Lower leg skin (tissue), 3 donors: Measurements from ENCODE around the gene FLNC.

Experiments
- CTCF ChIP-seq, 3 donors: fragments of 450-650 bp; IDR thresholded peaks; one replicate each; pipeline ENCODE4 v1.5.1; 2016; ENCODE audit warnings: antibody characterized with exemption in 3 of 3, mild to moderate bottlenecking in 3 of 3, moderate library complexity in 2 of 3
- POLR2A ChIP-seq, 2 donors: fragments of 450-650 bp; IDR thresholded peaks; one replicate each; pipeline ENCODE4 v1.6.1; 2016 to 2017; ENCODE audit warnings: antibody characterized with exemption in 2 of 2, mild to moderate bottlenecking in 1 of 2, moderate library complexity in 1 of 2

GRCh38 chr7:128888039-128888755 is 58.0 kb downstream of the FLNC start:
- TF ChIP-seq CTCF (IDR thresholded peaks at IDR 0.05) (peak in 1 of 3 donors; percentile 5), POLR2A (IDR thresholded peaks at IDR 0.05) (no peak)
